RWPE1 (cell line): ENCODE data around the gene CFAP45.
A peak's percentile ranks its signal among the peaks of the same experiment; 100 is the strongest.

Experiments used
- CTCF ChIA-PET: fragments of 350-600 bp; sonication (Branson Sonifier 250); formaldehyde crosslinking; extraction: SDS; loops from one replicate; lab custom pipeline; 2021; lab: Yijun Ruan, JAX
- POLR2A ChIA-PET: fragments of 400-600 bp; formaldehyde crosslinking; extraction: SDS; loops from one replicate; lab custom pipeline; 2020; ENCODE audit warnings: antibody characterized with exemption; ENCODE audit not compliant: low non-redundant PET; lab: Yijun Ruan, JAX
- DNase-seq: peaks from one replicate; pipeline ENCODE4 v3.0.0; 2012; ENCODE audit warnings: low spot score
- H3K27ac ChIP-seq: fragments of 450-650 bp; 2 replicates; pipeline ENCODE4 v1.5.1; 2017
- CTCF ChIP-seq: fragments of 450-650 bp; conservative IDR thresholded peaks from 2 replicates; pipeline ENCODE4 v1.5.1; 2017; ENCODE audit warnings: low read depth, mild to moderate bottlenecking

The CFAP45 gene

GRCh38 chr1:159916242-159917051 is 16.5 kb upstream of the CFAP45 start:
- CTCF ChIA-PET: interaction anchor here (0.8 to 1.3 kb wide), 3 partner anchors 29 to 117 kb away, joined by 3 read pairs; partner anchors contain the start of gene IGSF9
- TF ChIP-seq CTCF: no peak
- peak overlapping the region; percentile 89 for H3K27ac ChIP-seq
- DNase-seq: peak; percentile 86
- POLR2A ChIA-PET: no interaction called here

DNA sequence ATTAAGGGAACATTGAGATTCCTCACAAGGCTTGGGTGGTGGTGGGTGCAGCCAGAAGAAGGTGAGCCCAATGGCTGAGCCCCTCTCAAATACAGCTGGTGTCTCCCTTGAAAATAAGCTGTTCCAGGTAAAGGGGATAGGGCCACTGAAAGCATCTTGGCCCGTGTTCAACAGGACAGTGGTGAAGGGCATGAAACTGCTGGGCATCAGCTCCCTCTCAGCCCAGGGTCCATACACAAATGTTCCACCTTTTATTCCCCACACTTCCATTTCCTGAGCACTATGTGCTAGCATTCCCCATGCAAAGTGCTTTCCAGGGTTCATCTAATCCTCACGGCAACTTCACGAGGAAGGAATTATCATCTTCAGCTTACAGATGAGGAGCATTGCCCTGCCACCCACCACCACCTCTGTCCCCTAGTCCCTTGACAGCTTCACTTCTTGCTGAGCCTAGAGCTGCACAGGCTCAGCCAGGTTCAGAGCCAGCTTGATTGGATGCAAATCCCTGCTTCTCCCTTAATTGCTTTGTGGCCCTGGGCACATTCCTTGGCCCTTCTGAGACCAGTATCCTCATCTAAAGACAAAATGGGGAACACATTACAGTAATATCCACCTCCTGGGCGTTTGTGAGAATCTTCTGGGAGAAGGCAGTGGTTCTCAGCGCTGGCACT is 15.7 kb upstream of the CFAP45 start:
- DNase-seq: no peak
- ChIA-PET CTCF (interaction anchor here (0.6 to 1.3 kb wide), 4 partner anchors 30 to 119 kb away, joined by 3 to 4 read pairs (median 3); partner anchors contain the start of gene IGSF9), POLR2A (no interaction called here)
- no peak for TF ChIP-seq CTCF
- peak overlapping the region; percentile 89 for H3K27ac ChIP-seq

DNA sequence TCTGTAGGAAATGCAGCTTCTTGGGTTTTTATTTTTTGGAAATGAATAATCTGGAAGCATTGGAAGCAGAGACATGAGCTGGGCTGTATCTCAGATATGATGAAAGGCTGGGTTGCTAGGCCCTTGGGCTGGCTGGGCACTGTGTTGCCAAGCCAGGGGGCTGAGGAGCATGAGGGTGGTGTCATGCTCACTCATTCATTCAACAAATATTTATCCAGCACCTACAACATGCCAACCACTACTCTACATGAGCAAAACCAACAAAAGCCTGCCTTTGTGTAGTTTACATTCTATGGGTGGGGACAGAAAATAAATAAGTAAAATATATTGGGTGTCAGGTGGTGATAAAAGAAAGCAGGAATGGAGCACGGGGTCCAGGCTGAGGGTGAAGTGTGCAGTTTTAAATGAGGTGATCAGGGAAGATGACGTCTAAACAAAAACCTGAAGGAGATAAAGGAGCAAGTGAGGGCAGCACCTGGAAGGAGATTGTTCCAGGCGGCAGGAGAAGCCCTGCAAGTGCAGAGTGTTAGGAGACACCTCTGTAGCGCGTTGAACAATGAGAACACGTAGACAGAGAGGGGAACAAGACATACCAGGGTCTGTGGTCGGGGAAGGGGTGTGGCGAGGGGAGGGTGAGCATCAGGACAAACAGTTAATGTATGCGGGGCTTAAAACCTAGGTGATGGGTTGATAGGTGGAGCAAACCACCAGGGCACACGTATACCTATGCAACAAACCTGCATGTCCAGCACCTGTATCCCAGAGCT is 14.5 kb upstream of the CFAP45 start:
- ChIA-PET CTCF (interaction anchor here (0.6 to 0.8 kb wide), 2 partner anchors 11 to 28 kb away, joined by 3 to 5 read pairs; no protein-coding TSS in a partner anchor), POLR2A (interaction anchor here (0.6 kb wide), 1 partner anchor 10 kb away, joined by 3 read pairs; no protein-coding TSS in a partner anchor)
- no peak for TF ChIP-seq CTCF
- H3K27ac ChIP-seq: peak overlapping the region; percentile 34
- DNase-seq: no peak

DNA sequence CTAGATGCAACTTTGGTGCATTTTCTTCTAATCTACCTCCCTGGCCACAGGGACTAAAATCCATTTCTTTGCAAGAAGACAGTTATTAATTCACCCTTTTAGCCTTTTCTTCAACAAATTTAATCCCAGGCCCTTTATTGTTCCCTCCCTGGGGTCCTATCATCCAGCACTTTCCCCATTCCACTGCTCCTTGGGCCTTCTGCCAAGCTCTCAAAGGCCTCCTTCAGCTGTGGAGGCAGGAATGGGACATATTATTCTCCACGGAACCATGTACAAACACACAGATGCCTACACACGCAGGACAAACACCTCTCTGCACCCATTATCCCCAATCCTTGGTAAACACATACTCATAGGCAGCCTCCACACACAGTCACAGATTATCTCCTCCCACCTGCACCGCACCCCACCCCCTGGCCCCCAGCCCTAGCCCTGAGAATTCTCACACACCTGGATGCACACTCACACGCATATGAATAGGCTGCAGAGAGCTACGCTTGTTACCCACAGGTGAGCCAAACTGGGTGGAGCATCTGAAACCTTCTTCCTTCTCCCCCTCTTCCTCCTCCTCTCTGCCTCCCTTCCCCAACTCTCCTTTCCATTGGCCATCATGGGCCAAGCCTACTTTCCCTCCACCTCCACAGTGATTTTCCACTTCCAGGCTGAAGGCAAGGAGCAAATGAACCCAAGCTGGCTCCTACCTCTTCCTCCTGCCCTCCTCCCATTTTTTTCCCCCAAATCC is 13.7 kb upstream of the CFAP45 start:
- DNase-seq: no peak
- TF ChIP-seq CTCF: no peak
- H3K27ac ChIP-seq: peak overlapping the region; percentile 34
- ChIA-PET POLR2A (no interaction called here), CTCF (no interaction called here)

DNA sequence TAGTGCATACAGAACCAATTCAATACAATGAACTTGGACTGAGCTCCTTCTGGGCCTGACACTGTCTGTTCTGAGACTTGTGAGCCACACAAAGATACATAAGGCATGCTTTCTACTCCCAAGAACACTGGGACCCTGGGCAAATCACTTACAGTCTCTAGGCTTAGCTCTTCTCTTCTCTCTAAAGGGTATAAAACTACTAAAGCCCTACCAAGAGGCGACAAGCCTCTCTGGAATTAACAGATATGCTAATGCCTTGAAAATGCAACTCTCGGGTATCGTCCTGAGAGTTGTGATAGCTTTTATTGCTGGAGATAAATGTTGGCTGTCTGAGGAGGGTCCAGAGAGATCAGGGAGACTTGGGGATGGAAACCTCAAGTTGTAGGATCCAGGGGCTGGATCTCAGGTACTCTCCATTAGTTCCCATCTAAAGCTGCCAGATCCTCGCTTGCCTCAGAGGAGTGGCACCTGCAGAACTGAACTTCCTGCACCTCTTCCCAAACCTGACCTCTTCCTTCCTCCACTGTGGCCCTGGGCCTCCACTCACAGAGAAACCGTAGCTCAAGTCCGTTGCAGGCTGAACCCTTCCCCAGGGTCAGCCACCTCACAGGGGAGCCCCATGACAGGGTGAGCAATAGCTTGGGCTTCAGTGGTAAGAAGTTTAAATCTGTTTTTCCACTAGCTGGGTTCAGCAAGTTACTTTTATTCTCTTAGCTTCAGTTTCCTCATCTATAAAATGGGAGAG is 11.5 kb upstream of the CFAP45 start:
- TF ChIP-seq CTCF: no peak
- ChIA-PET CTCF (no interaction called here), POLR2A (no interaction called here)
- H3K27ac ChIP-seq: peak overlapping the region; percentile 61
- no peak for DNase-seq
